Keratinocyte (primary cell): ENCODE measurements around the gene NQO2. TPM values are rescaled to one million over a fixed set of nuclear protein-coding genes. Genes with fewer than 3 reads are reported as not detected.

Experiments used
- DNase-seq: peaks from one replicate; pipeline ENCODE4 v3.0.0-alpha.2; 2011; ENCODE audit warnings: low read depth, missing footprints, low spot score
- FAIRE-seq: peaks from 2 replicates; lab custom pipeline; 2011; peaks lifted over from hg19 to GRCh38; lab: Jason Lieb, UNC
- H2AFZ ChIP-seq: 2 replicates; pipeline ENCODE4 v1.6.0; 2012; ENCODE audit warnings: low read length, control low read depth, inconsistent platforms; ENCODE audit not compliant: control insufficient read depth
- H3K27ac ChIP-seq: 2 replicates; pipeline ENCODE4 v1.5.1; 2011; ENCODE audit warnings: low read length; ENCODE audit not compliant: control insufficient read depth, insufficient read depth
- H3K27me3 ChIP-seq: 3 replicates; pipeline ENCODE4 v1.6.0; 2011; ENCODE audit warnings: low read length; ENCODE audit not compliant: control insufficient read depth, insufficient read depth; ENCODE audit errors: extremely low read depth
- H3K36me3 ChIP-seq, 2 experiments: 2 replicates in 1 of 2; 3 replicates in 1 of 2; pipeline ENCODE4 v1.5.1; 2011; ENCODE audit warnings: low read length in 2 of 2, mild to moderate bottlenecking in 1 of 2; ENCODE audit not compliant: control insufficient read depth in 2 of 2, insufficient read depth in 2 of 2; ENCODE audit errors: extremely low read depth in 1 of 2
- H3K4me1 ChIP-seq: 3 replicates; pipeline ENCODE4 v1.5.1; 2011; ENCODE audit warnings: low read length; ENCODE audit not compliant: control insufficient read depth, insufficient read depth; ENCODE audit errors: extremely low read depth
- H3K4me2 ChIP-seq: 3 replicates; pipeline ENCODE4 v1.6.0; 2011; ENCODE audit warnings: low read depth, low read length; ENCODE audit not compliant: control insufficient read depth, insufficient read depth; ENCODE audit errors: extremely low read depth
- H3K4me3 ChIP-seq, 3 experiments: fragments of 200-600 bp in 1 of 3; sonication (generic) in 1 of 3; 2 replicates in 2 of 3; 3 replicates in 1 of 3; pipeline ENCODE4 v1.5.1; 2011 to 2016; ENCODE audit warnings: low read length in 3 of 3, mild to moderate bottlenecking in 3 of 3, control low read depth in 2 of 3, inconsistent platforms in 1 of 3, low read depth in 1 of 3, mixed read lengths in 1 of 3, mixed run types in 1 of 3, moderate library complexity in 1 of 3; ENCODE audit not compliant: control insufficient read depth in 2 of 3, insufficient read depth in 2 of 3; ENCODE audit errors: extremely low read depth in 1 of 3
- H3K79me2 ChIP-seq: 2 replicates; pipeline ENCODE4 v1.6.0; 2012; ENCODE audit warnings: low read length; ENCODE audit not compliant: control insufficient read depth, insufficient read depth
- H3K9ac ChIP-seq: 3 replicates; pipeline ENCODE4 v1.6.0; 2011; ENCODE audit warnings: low read length; ENCODE audit not compliant: control insufficient read depth, insufficient read depth; ENCODE audit errors: extremely low read depth
- H3K9me1 ChIP-seq: 3 replicates; pipeline ENCODE4 v1.6.0; 2011; ENCODE audit warnings: low read length; ENCODE audit not compliant: control insufficient read depth, insufficient read depth; ENCODE audit errors: extremely low read depth
- H3K9me3 ChIP-seq: 2 replicates; pipeline ENCODE4 v1.5.1; 2012; ENCODE audit warnings: low read depth, low read length; ENCODE audit not compliant: control insufficient read depth
- H4K20me1 ChIP-seq: 3 replicates; pipeline ENCODE4 v1.6.0; 2011; ENCODE audit warnings: low read length; ENCODE audit not compliant: control insufficient read depth, insufficient read depth; ENCODE audit errors: extremely low read depth
- EZH2 ChIP-seq: IDR thresholded peaks from one replicate; pipeline ENCODE4 v1.6.1; 2012; ENCODE audit warnings: inconsistent platforms, mild to moderate bottlenecking, low read length, moderate library complexity
- dilution Hi-C: fragments of 300-500 bp; cut with MboI; formaldehyde crosslinking; loops from one replicate; pipeline ENCODE4 v1.7.0; 2020; ENCODE audit warnings: low sequenced_read_pairs; ENCODE audit not compliant: extremely low pct_ligation_motif_present
- polyA plus RNA-seq, 5 experiments: library from polyadenylated mRNA; depleted of rRNA in 3 of 5; stranded (reverse) in 3 of 5; stranded (forward) in 1 of 5; unstranded in 1 of 5; fragments of >200 nt; gene quantifications; 1 replicate in 1 of 5; 2 replicates in 3 of 5; 3 replicates in 1 of 5; pipeline versions ENCODE4 v1.2.1 to v1.2.3, GENCODE V29; 2011 to 2012; ENCODE audit warnings: missing spikeins in 2 of 5, low read depth in 1 of 5, low replicate concordance in 1 of 5
- TF ChIP-seq, protein P1 (sequence below), 3 experiments: IDR thresholded peaks in 1 of 3; conservative IDR thresholded peaks in 1 of 3; optimal IDR thresholded peaks in 1 of 3; 2 replicates in 2 of 3; 3 replicates in 1 of 3; pipeline versions ENCODE3 to v1.5.1; 2011; ENCODE audit warnings: low read length in 3 of 3, mild to moderate bottlenecking in 3 of 3, moderate library complexity in 2 of 3, control low read depth in 1 of 3, inconsistent platforms in 1 of 3; ENCODE audit not compliant: insufficient read depth in 2 of 3; ENCODE audit errors: extremely low read depth in 1 of 3

NQO2 gene
- polyA plus RNA-seq, 1 donor (not counting 4 experiments of a cell fraction or from before 2014, with no cell fraction given), result 22.9 TPM

DNA sequence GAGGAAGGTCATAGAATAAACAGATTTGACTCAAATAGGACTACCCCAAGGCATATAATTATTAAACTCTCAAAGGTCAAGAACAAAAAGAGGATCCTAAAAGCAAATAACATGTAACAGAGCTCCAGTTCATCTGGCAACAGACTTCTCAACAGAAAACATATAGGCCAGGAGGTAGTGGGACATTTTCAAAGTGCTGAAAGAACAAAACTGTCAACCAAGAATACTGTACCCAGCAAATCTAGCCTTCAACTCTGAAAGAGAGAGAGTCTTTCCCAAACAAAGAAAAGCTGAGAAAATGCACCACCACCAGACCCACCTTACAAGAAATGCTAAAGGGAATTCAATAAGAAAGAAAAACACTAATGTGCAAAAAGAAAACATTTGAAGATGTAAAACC, 11.9 kb downstream of the NQO2 start:
- H3K9ac ChIP-seq, result no peak overlapping the region
- FAIRE-seq (no peak), DNase-seq (no peak)
- H3K36me3 ChIP-seq, result peaks cover 6 to 9% of the 10 kb centered on the region in 2 experiments
- no peak overlapping the region for H3K4me3 ChIP-seq
- TF ChIP-seq, protein P1, sequence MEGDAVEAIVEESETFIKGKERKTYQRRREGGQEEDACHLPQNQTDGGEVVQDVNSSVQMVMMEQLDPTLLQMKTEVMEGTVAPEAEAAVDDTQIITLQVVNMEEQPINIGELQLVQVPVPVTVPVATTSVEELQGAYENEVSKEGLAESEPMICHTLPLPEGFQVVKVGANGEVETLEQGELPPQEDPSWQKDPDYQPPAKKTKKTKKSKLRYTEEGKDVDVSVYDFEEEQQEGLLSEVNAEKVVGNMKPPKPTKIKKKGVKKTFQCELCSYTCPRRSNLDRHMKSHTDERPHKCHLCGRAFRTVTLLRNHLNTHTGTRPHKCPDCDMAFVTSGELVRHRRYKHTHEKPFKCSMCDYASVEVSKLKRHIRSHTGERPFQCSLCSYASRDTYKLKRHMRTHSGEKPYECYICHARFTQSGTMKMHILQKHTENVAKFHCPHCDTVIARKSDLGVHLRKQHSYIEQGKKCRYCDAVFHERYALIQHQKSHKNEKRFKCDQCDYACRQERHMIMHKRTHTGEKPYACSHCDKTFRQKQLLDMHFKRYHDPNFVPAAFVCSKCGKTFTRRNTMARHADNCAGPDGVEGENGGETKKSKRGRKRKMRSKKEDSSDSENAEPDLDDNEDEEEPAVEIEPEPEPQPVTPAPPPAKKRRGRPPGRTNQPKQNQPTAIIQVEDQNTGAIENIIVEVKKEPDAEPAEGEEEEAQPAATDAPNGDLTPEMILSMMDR (optimal IDR thresholded peaks at IDR 0.05 in 1 of 3, IDR thresholded peaks at IDR 0.05 in 1 of 3, conservative IDR thresholded peaks at IDR 0.05 in 1 of 3; ENCODE audit: extremely low read depth in 1 of 3, insufficient read depth in 2 of 3, low read length in 3 of 3), result no peak
- no peak for TF ChIP-seq EZH2
- no peak overlapping the region for H3K4me2 ChIP-seq
- dilution Hi-C loops, result no loop called here
- H3K27ac ChIP-seq, result no peak overlapping the region
- H3K79me2 ChIP-seq, result no peaks in the 10 kb centered on the region
- no peaks in the 10 kb centered on the region for H4K20me1 ChIP-seq
- peaks cover 12% of the 10 kb centered on the region for H3K4me1 ChIP-seq
- no peaks in the 10 kb centered on the region for H3K9me3 ChIP-seq
- no peak overlapping the region for H2AFZ ChIP-seq
- no peaks in the 10 kb centered on the region for H3K9me1 ChIP-seq
- H3K27me3 ChIP-seq, result no peaks in the 10 kb centered on the region

DNA sequence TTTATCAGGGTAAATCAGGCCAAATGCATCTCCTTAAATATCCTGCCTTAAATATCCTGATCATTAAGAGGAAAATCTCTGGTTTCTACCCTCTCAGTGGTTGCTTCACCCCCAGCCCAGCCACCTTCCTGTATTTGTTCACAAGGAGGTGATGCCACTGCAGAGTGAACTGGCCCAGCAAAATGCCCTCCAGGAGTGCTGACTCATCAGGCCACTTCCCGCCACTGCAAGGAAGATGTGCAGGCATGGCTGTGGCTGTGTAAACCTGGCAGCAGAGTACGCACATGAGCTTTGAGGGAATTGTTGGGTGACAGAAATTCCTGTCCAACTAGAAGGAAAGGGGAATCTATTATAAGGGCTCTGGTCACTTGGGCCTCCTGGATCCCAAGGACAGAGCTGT, 13.8 kb downstream of the NQO2 start:
- peak; percentile 33 for DNase-seq
- H3K27ac ChIP-seq, result no peak overlapping the region
- dilution Hi-C loops, result no loop called here

More for the DNA sequence above, 13.8 kb downstream of the NQO2 start:
- Histone ChIP-seq H3K9ac (no peak overlapping the region), H3K4me3 (no peak overlapping the region), H3K4me1 (peaks cover 12% of the 10 kb centered on the region), H3K4me2 (peak overlapping the region; percentile 0), H2AFZ (no peak overlapping the region), H3K79me2 (no peaks in the 10 kb centered on the region), H3K9me3 (no peaks in the 10 kb centered on the region), H3K9me1 (no peaks in the 10 kb centered on the region), H4K20me1 (no peaks in the 10 kb centered on the region), H3K27me3 (no peaks in the 10 kb centered on the region), H3K36me3 (peaks cover 6 to 9% of the 10 kb centered on the region in 2 experiments)
- FAIRE-seq, result peak; percentile 93
- no peak for TF ChIP-seq EZH2
- TF ChIP-seq, protein P1 (optimal IDR thresholded peaks at IDR 0.05 in 1 of 3, IDR thresholded peaks at IDR 0.05 in 1 of 3, conservative IDR thresholded peaks at IDR 0.05 in 1 of 3; ENCODE audit: extremely low read depth in 1 of 3, insufficient read depth in 2 of 3, low read length in 3 of 3), result peak in 1 of 3 experiments; percentile 51
